ENCODE data around the gene CNTFR. TPM values are rescaled to one million over a fixed set of nuclear protein-coding genes. Genes with fewer than 3 reads are reported as not detected.

The CNTFR gene
- total and polyA plus RNA-seq, 2 of the 8 experiments (the other 6 are each of a cell fraction or from before 2014, with no cell fraction given): 1.2 to 4.2 TPM

- no peak for TF ChIP-seq PHF8 (conservative IDR thresholded peaks at IDR 0.05; ENCODE audit: low read depth, low read length)
Observed at GRCh38 chr9:34592895-34593601, 3.5 kb upstream of the CNTFR start (continued).

Measured in H1 (cell line).